ENCODE data around the gene RAB23. TPM values are rescaled to one million over a fixed set of nuclear protein-coding genes. Genes with fewer than 3 reads are reported as not detected.

The RAB23 gene
- total and polyA plus RNA-seq, 9 donors: 11.1 to 24.1 (median 15.1) TPM

DNA sequence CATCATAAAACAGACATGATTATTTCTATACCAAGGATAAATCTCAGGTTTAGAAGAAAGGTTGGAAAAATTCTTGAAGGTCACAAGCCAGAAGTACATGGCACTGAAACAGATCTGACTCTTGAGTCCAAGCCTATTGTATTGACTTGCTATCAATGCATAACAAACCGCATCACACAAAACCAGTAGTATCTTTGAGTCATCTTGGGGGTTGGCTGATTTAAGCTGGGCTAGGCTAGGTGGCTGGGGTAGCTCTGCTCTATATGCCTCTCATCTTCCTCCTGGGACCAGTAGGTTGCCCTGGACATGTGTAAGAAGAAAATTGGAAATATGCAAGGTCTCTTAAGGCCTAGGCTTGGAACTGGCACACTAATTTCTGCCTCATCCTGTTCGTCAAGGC, 37.0 kb upstream of the RAB23 start:
- H3K4me3 ChIP-seq (ENCODE audit: low read length): no peak overlapping the region
- H3K27ac ChIP-seq (ENCODE audit: low read length): no peak overlapping the region
- 100% methylated on average over 1 of the region's 2 CpGs for WGBS (ENCODE audit: insufficient coverage)
- H3K27me3 ChIP-seq (ENCODE audit: control insufficient read depth, insufficient read depth, low read length): no peaks in the 10 kb centered on the region
- DNase-seq: no peak
- no peaks in the 10 kb centered on the region for H3K36me3 ChIP-seq (ENCODE audit: control insufficient read depth, insufficient read depth, low read length)
- H3K4me1 ChIP-seq (ENCODE audit: control insufficient read depth, insufficient read depth, low read length): peaks cover 5% of the 10 kb centered on the region
- H3K9me3 ChIP-seq (replicated peaks; ENCODE audit: control insufficient read depth, low read depth, low read length): no peaks in the 10 kb centered on the region

- DNase-seq: peak; percentile 87
- WGBS (ENCODE audit: insufficient coverage): no CpG with 5 or more reads among the region's 10 CpGs
Observed at GRCh38 chr6:57257911-57258541, 35.9 kb upstream of the RAB23 start.

DNA sequence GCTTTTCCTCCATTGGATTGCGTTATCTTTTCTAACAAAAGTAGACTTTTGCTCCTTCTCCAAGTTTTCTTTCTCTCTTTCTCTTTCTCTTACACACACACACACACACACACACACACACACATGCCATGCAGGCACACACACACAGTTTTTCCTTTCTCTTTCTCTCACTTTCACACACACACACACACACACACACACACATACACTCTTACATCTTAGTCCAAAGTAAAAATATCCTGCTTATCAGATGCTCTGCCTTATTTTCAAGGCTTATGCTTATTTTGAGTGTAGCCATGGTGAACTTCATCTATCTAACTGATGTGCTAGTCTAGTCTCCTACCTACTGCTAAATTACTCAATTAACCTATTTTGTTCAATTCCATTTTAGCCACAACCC, 34.4 kb upstream of the RAB23 start:
- no peaks in the 10 kb centered on the region for H3K9me3 ChIP-seq (replicated peaks; ENCODE audit: control insufficient read depth, low read depth, low read length)
- no peak overlapping the region for H3K27ac ChIP-seq (ENCODE audit: low read length)
- 100% methylated on average over 1 of the region's 1 CpG for WGBS (ENCODE audit: insufficient coverage)
- no peaks in the 10 kb centered on the region for H3K4me1 ChIP-seq (ENCODE audit: control insufficient read depth, insufficient read depth, low read length)
- no peaks in the 10 kb centered on the region for H3K27me3 ChIP-seq (ENCODE audit: control insufficient read depth, insufficient read depth, low read length)
- no peak for DNase-seq
- H3K36me3 ChIP-seq (ENCODE audit: control insufficient read depth, insufficient read depth, low read length): no peaks in the 10 kb centered on the region
- no peak overlapping the region for H3K4me3 ChIP-seq (ENCODE audit: low read length)

More at GRCh38 chr6:57257911-57258541, 35.9 kb upstream of the RAB23 start:
- H3K27ac ChIP-seq (ENCODE audit: low read length): peak overlapping the region; percentile 87
- H3K4me1 ChIP-seq (ENCODE audit: control insufficient read depth, insufficient read depth, low read length): peaks cover 5% of the 10 kb centered on the region
- no peak overlapping the region for H3K4me3 ChIP-seq (ENCODE audit: low read length)
- H3K9me3 ChIP-seq (replicated peaks; ENCODE audit: control insufficient read depth, low read depth, low read length): no peaks in the 10 kb centered on the region
- H3K27me3 ChIP-seq (ENCODE audit: control insufficient read depth, insufficient read depth, low read length): no peaks in the 10 kb centered on the region
- H3K36me3 ChIP-seq (ENCODE audit: control insufficient read depth, insufficient read depth, low read length): no peaks in the 10 kb centered on the region

DNA sequence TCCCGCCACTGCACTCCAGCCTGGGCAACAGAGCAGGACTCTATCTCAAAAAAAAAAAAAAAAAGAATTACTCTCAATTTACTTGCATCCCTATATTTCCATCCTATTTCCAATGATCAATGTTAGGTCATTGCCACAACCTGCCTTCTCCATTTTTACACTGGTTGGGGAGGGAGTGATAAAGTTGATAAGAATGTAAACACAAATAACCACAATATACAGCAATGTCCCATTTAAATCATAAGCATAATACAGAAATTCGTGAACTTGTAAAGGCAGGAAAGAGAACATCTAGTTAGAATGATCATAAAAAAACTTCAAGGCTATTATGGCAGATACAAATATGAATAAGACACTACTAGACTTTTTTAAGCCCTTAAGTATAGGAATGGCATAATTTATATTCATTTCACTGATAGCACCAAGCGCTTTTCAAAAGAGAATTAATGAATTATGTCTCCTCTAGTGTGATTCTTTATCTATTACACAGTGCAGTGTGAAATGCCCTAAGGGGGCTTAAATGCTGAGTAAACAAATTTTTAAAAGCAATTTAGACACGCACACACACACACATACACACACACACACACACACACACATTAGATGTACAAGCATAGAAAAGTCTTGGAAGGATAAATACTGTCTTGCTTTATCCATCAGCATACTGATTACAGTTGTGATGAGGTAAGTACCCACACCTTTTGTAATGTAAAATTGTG, 33.5 kb upstream of the RAB23 start:
- Histone ChIP-seq H3K27me3 (ENCODE audit: control insufficient read depth, insufficient read depth, low read length) (no peaks in the 10 kb centered on the region), H3K4me3 (ENCODE audit: low read length) (no peak overlapping the region), H3K4me1 (ENCODE audit: control insufficient read depth, insufficient read depth, low read length) (no peaks in the 10 kb centered on the region), H3K9me3 (replicated peaks; ENCODE audit: control insufficient read depth, low read depth, low read length) (no peaks in the 10 kb centered on the region), H3K27ac (ENCODE audit: low read length) (no peak overlapping the region), H3K36me3 (ENCODE audit: control insufficient read depth, insufficient read depth, low read length) (no peaks in the 10 kb centered on the region)
- no peak for DNase-seq
- no CpG with 5 or more reads among the region's 4 CpGs for WGBS (ENCODE audit: insufficient coverage)

GRCh38 chr6:57254055-57254717, 32.1 kb upstream of the RAB23 start:
- 68% methylated on average over 4 of the region's 4 CpGs for WGBS (ENCODE audit: insufficient coverage)
- Histone ChIP-seq H3K27ac (ENCODE audit: low read length) (no peak overlapping the region), H3K4me1 (ENCODE audit: control insufficient read depth, insufficient read depth, low read length) (no peaks in the 10 kb centered on the region)

DNA sequence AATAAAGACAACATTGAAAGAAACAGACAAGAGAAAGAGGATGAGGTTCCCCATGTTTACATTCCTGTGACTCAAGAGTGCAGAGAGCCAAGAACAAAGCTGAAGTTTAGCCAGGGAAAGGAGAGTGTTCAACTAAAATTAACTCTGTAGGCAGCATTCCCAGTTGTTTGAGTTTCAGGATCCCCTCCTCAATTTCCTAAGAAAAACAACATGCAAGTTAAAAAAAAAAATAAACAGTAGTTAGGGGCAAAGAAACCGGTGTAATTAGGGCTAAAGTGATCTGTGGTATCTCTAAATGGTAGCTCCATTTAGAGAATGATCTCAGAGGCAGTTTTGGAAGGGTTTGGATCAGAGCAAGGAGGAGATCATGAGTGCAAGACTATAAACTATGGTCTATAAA, 30.9 kb upstream of the RAB23 start:
- DNase-seq: peak; percentile 91
- H3K36me3 ChIP-seq (ENCODE audit: control insufficient read depth, insufficient read depth, low read length): no peaks in the 10 kb centered on the region
- H3K9me3 ChIP-seq (replicated peaks; ENCODE audit: control insufficient read depth, low read depth, low read length): no peaks in the 10 kb centered on the region
- peak overlapping the region; percentile 29 for H3K27ac ChIP-seq (ENCODE audit: low read length)
- no CpG with 5 or more reads among the region's 1 CpG for WGBS (ENCODE audit: insufficient coverage)
- H3K4me3 ChIP-seq (ENCODE audit: low read length): no peak overlapping the region
- no peaks in the 10 kb centered on the region for H3K4me1 ChIP-seq (ENCODE audit: control insufficient read depth, insufficient read depth, low read length)
- no peaks in the 10 kb centered on the region for H3K27me3 ChIP-seq (ENCODE audit: control insufficient read depth, insufficient read depth, low read length)

More at GRCh38 chr6:57254055-57254717, 32.1 kb upstream of the RAB23 start:
- Histone ChIP-seq H3K27me3 (ENCODE audit: control insufficient read depth, insufficient read depth, low read length) (no peaks in the 10 kb centered on the region), H3K9me3 (replicated peaks; ENCODE audit: control insufficient read depth, low read depth, low read length) (no peaks in the 10 kb centered on the region), H3K36me3 (ENCODE audit: control insufficient read depth, insufficient read depth, low read length) (no peaks in the 10 kb centered on the region), H3K4me3 (ENCODE audit: low read length) (no peak overlapping the region)
- no peak for DNase-seq

GRCh38 chr6:57252137-57252536, 30.0 kb upstream of the RAB23 start:
- H3K4me1 ChIP-seq (ENCODE audit: control insufficient read depth, insufficient read depth, low read length): no peaks in the 10 kb centered on the region
- H3K27me3 ChIP-seq (ENCODE audit: control insufficient read depth, insufficient read depth, low read length): no peaks in the 10 kb centered on the region
- H3K36me3 ChIP-seq (ENCODE audit: control insufficient read depth, insufficient read depth, low read length): no peaks in the 10 kb centered on the region
- no peak for DNase-seq
- H3K27ac ChIP-seq (ENCODE audit: low read length): no peak overlapping the region
- no peaks in the 10 kb centered on the region for H3K9me3 ChIP-seq (replicated peaks; ENCODE audit: control insufficient read depth, low read depth, low read length)
- no peak overlapping the region for H3K4me3 ChIP-seq (ENCODE audit: low read length)
- WGBS (ENCODE audit: insufficient coverage): 97% methylated on average over 7 of the region's 9 CpGs

GRCh38 chr6:57250348-57250747, 28.2 kb upstream of the RAB23 start:
- WGBS (ENCODE audit: insufficient coverage): 97% methylated on average over 3 of the region's 4 CpGs
- no peak for DNase-seq
- Histone ChIP-seq H3K27ac (ENCODE audit: low read length) (no peak overlapping the region), H3K4me1 (ENCODE audit: control insufficient read depth, insufficient read depth, low read length) (no peaks in the 10 kb centered on the region), H3K27me3 (ENCODE audit: control insufficient read depth, insufficient read depth, low read length) (no peaks in the 10 kb centered on the region), H3K4me3 (ENCODE audit: low read length) (no peak overlapping the region), H3K9me3 (replicated peaks; ENCODE audit: control insufficient read depth, low read depth, low read length) (no peaks in the 10 kb centered on the region), H3K36me3 (ENCODE audit: control insufficient read depth, insufficient read depth, low read length) (no peaks in the 10 kb centered on the region)

DNA sequence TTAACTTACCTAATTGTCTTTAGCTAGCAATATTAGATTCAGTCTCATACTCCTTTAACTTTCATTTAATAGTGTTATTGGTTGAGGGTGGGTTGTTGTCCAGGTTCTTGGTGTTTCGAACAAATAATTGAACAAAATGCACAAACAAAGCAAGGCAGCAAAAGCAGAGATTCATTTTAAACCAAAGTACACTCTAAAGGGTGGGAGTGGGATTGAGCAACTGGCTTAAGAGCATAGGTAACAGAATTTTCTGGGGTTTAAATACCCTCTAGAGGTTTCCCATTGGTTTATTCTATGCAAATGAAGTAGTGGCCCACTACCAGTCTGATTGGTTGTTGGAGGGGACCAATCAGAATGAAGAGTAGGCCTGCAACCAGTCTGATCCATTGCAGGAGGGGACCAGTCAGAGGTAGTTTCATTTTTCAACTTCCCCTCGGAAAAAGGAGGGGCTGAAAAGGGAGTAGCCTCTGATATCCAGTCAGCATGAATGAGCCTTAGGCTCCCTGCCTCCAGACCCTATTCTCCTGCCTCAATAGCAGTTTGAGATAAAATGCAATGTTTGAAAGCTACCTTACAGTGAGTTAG, 26.3 kb upstream of the RAB23 start:
- Histone ChIP-seq H3K27me3 (ENCODE audit: control insufficient read depth, insufficient read depth, low read length) (no peaks in the 10 kb centered on the region), H3K36me3 (ENCODE audit: control insufficient read depth, insufficient read depth, low read length) (no peaks in the 10 kb centered on the region), H3K4me1 (ENCODE audit: control insufficient read depth, insufficient read depth, low read length) (no peaks in the 10 kb centered on the region), H3K9me3 (replicated peaks; ENCODE audit: control insufficient read depth, low read depth, low read length) (no peaks in the 10 kb centered on the region), H3K4me3 (ENCODE audit: low read length) (no peak overlapping the region), H3K27ac (ENCODE audit: low read length) (no peak overlapping the region)
- DNase-seq: no peak
- WGBS (ENCODE audit: insufficient coverage): no CpG with 5 or more reads among the region's 2 CpGs

DNA sequence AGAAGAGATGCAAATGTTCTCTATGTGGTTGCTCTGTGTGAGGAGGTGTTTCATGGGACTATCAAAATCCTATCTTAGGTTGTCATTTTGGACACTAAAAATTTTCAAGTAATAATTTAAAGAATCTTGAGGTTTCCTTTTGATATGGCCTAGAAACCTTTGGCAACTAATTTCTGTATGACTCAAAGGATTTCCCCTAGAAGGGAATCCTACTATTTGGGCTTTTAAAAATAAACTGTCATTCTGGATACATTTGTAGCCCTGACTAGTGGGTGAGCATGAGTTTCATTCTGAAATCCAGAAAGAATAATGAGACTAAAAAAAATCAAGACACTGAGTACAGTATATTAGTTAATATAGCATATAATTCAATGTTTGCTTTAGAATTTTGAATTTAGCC, 25.5 kb upstream of the RAB23 start:
- Histone ChIP-seq H3K9me3 (replicated peaks; ENCODE audit: control insufficient read depth, low read depth, low read length) (no peaks in the 10 kb centered on the region), H3K4me3 (ENCODE audit: low read length) (no peak overlapping the region), H3K36me3 (ENCODE audit: control insufficient read depth, insufficient read depth, low read length) (no peaks in the 10 kb centered on the region), H3K27me3 (ENCODE audit: control insufficient read depth, insufficient read depth, low read length) (no peaks in the 10 kb centered on the region), H3K27ac (ENCODE audit: low read length) (no peak overlapping the region), H3K4me1 (ENCODE audit: control insufficient read depth, insufficient read depth, low read length) (no peaks in the 10 kb centered on the region)
- no peak for DNase-seq
